ENCODE results near the gene IRF7.
"Not testable (repeated sequence)": the region's sequence is repeated elsewhere in the genome, so short reads cannot be mapped to it uniquely, and the experiment has no call there.

- not testable (repeated sequence) for TF ChIP-seq CTCF, POLR2A (IDR thresholded peaks at IDR 0.05)
Measured at GRCh38 chr11:654444-654843, 38.7 kb upstream of the IRF7 start.
